IPS DF 6.9 (cell line): ENCODE measurements around the gene ALX4.

Experiments
- DNase-seq: peaks from one replicate; pipeline ENCODE4 v3.0.0-alpha.2; 2013; ENCODE audit warnings: low read depth, low spot score
- H3K27ac ChIP-seq: one replicate; pipeline ENCODE4 v1.5.1; 2013; ENCODE audit warnings: low read length, control low read depth
- H3K27me3 ChIP-seq: 2 replicates; pipeline ENCODE4 v1.6.1; 2013; ENCODE audit warnings: mild to moderate bottlenecking, low read length; ENCODE audit not compliant: control insufficient read depth, insufficient read depth
- H3K36me3 ChIP-seq: 2 replicates; pipeline ENCODE4 v1.6.1; 2013; ENCODE audit warnings: low read length; ENCODE audit not compliant: control insufficient read depth, insufficient read depth
- H3K4me1 ChIP-seq: 2 replicates; pipeline ENCODE4 v1.6.1; 2013; ENCODE audit warnings: low read length; ENCODE audit not compliant: control insufficient read depth, insufficient read depth
- H3K4me3 ChIP-seq: 2 replicates; pipeline ENCODE4 v1.5.1; 2013; ENCODE audit warnings: mild to moderate bottlenecking, low read length
- H3K9me3 ChIP-seq: 2 replicates; pipeline ENCODE4 v1.6.1; 2013; ENCODE audit warnings: low read length, inconsistent platforms; ENCODE audit not compliant: control insufficient read depth, insufficient read depth
- WGBS: extraction: QIAGEN DNeasy Blood & Tissue Kit; methylation state at CpG from one replicate; pipeline ENCODE4 v1.1.7; 2013; ENCODE audit warnings: mixed read lengths, missing lambda C conversion rate; ENCODE audit not compliant: insufficient read length, insufficient coverage; 5-methylcytosine and 5-hydroxymethylcytosine counted together

ALX4 gene

DNA sequence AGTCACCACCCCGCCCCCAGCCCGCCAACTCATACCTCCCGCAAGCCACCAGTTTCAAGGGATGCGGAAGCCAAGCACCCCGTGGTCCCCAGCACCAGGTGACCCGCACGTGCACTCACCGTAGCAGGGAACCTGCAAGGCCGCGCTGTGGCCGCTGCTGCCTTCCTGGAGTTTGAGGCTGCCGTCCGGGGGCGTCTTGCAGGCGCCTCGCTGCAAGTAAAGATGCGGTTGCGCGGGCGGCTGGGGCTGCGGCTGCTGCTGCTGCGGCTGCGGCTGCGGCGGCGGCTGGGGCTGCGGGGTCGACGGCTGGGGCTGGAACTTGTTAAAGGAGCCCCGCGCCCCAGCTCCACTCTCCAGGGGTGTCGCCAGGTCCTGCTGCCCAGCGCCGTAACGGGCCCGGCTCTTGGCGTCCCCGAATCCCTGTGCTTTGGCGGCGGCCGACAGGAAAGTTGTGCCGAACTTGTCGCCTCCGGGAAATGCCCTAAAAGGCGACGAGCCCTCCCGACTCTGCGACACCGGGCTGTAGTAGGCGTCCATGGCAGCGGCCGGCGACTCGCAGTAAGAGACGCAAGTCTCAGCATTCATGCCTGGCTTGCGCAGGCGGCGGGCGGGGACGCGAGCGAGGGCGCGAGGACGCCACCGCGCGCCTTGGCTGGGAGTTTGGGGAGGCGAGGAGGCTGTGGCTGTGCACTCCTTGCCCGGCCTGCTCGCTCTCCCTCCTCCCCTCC is at the start of gene ALX4:
Gene ALX4, minus strand, starts transcription at position 662 of the 728 bp plus-strand sequence. Its CDS starts 77 bp downstream, at position 585.
- no CpG with 5 or more reads among the region's 71 CpGs for WGBS
- Histone ChIP-seq H3K36me3 (no peaks in the 10 kb centered on the region), H3K27me3 (peaks cover 94% of the 10 kb centered on the region), H3K4me3 (peak within 1 kb of the TSS; percentile 11; the same call in 1 of the 2 replicates), H3K9me3 (no peaks in the 10 kb centered on the region), H3K4me1 (peaks cover 4% of the 10 kb centered on the region; the same call in 1 of the 2 replicates), H3K27ac (no peak within 1 kb of the TSS)
- no peak for DNase-seq

GRCh38 chr11:44359162-44359561 is 49.2 kb upstream of the ALX4 start:
- WGBS: no CpG with 5 or more reads among the region's 12 CpGs
- H3K4me3 ChIP-seq: no peak overlapping the region
- H3K9me3 ChIP-seq: no peaks in the 10 kb centered on the region
- no peaks in the 10 kb centered on the region for H3K36me3 ChIP-seq
- DNase-seq: no peak
- H3K27me3 ChIP-seq: no peaks in the 10 kb centered on the region
- no peak overlapping the region for H3K27ac ChIP-seq
- H3K4me1 ChIP-seq: no peaks in the 10 kb centered on the region

DNA sequence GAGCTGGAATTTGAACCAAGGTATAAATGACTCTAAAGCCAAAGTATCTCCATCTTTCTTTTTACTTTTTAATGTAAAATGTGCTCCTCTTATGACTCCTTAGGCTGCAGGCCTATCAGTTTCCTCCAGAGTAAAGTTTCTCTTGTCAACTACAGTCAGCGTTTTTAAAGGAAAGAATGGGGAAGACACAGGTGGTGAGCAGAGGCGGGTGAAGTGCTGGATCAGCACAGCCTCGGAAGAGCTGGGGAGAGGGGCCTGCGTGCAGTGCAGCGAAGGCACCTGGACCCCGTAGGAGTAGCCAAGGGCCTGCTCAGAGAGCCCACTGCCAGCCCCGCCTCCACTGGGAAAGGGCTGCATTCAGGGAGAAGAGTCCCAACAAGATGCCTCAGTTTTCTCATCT is 48.8 kb upstream of the ALX4 start:
- no peaks in the 10 kb centered on the region for H3K36me3 ChIP-seq
- no peak overlapping the region for H3K27ac ChIP-seq
- DNase-seq: no peak
- WGBS: no CpG with 5 or more reads among the region's 7 CpGs
- no peaks in the 10 kb centered on the region for H3K27me3 ChIP-seq
- no peaks in the 10 kb centered on the region for H3K9me3 ChIP-seq
- no peaks in the 10 kb centered on the region for H3K4me1 ChIP-seq
- no peak overlapping the region for H3K4me3 ChIP-seq

- Histone ChIP-seq H3K4me1 (no peaks in the 10 kb centered on the region), H3K4me3 (no peak overlapping the region), H3K9me3 (no peaks in the 10 kb centered on the region), H3K27me3 (no peaks in the 10 kb centered on the region), H3K36me3 (no peaks in the 10 kb centered on the region), H3K27ac (no peak overlapping the region)
- WGBS: no CpG with 5 or more reads among the region's 3 CpGs
- no peak for DNase-seq
Observed at GRCh38 chr11:44357711-44358110, 47.8 kb upstream of the ALX4 start.

DNA sequence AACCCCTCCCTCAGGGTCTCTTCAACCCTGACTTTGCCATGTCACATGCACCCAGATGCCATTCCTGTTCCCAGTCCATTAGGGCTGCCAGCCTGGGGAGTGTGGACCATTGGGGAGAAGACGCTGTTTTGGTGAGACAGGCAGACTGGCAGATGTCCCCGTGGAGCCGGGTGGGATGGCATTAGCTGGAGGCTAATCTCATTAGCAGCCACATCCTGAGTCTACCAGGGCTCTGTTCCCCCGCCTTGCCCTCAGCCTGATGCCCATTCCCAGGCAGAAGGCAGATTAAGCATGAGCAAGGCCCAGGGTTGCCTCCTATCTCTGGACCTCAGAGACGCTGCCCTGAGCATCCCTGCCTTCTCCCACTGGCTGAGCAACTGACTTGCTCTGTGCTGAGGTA is 46.4 kb upstream of the ALX4 start:
- no peaks in the 10 kb centered on the region for H3K9me3 ChIP-seq
- no peak overlapping the region for H3K4me3 ChIP-seq
- WGBS: no CpG with 5 or more reads among the region's 5 CpGs
- H3K27ac ChIP-seq: no peak overlapping the region
- no peaks in the 10 kb centered on the region for H3K4me1 ChIP-seq
- no peaks in the 10 kb centered on the region for H3K36me3 ChIP-seq
- no peak for DNase-seq
- no peaks in the 10 kb centered on the region for H3K27me3 ChIP-seq

- Histone ChIP-seq H3K36me3 (no peaks in the 10 kb centered on the region), H3K27ac (no peak overlapping the region), H3K4me3 (no peak overlapping the region), H3K27me3 (no peaks in the 10 kb centered on the region), H3K4me1 (no peaks in the 10 kb centered on the region; the same call in 1 of the 2 replicates), H3K9me3 (no peaks in the 10 kb centered on the region)
- DNase-seq: no peak
- WGBS: no CpG with 5 or more reads among the region's 7 CpGs
Observed at GRCh38 chr11:44351898-44352498, 42.1 kb upstream of the ALX4 start.

DNA sequence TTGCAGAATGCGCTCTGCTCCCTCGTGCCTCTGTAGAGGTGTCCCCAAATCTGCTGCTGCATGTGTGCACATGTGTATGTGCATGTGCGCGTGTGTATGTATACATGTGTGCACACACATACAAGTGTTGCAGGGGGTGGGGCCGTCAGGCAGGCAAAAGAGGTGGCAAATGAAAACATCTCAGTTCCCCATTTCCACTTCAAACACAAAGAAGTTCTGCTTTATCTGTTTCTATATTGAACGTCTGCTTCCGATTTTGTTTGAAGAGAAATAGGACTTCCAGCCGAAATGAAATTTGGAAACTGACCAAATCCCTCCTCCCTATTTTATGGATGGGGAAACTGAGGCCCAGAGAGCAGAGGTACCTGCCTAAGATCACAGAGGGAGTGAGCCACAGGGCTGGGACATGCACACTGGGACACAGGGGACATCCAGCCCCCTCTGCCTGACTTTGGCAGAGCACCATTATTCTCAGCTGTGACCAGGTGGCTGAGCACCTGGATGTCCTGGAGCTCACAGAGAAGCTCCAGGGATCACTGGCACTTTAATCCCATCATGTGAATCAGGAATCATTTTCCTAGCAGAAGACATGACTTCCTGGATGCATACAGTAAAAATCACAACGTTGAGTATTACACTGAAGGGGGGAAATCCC is 41.2 kb upstream of the ALX4 start:
- WGBS: no CpG with 5 or more reads among the region's 9 CpGs
- Histone ChIP-seq H3K36me3 (no peaks in the 10 kb centered on the region), H3K27ac (no peak overlapping the region), H3K4me1 (no peaks in the 10 kb centered on the region; the same call in 1 of the 2 replicates), H3K27me3 (no peaks in the 10 kb centered on the region), H3K4me3 (no peak overlapping the region), H3K9me3 (no peaks in the 10 kb centered on the region)
- DNase-seq: no peak

DNA sequence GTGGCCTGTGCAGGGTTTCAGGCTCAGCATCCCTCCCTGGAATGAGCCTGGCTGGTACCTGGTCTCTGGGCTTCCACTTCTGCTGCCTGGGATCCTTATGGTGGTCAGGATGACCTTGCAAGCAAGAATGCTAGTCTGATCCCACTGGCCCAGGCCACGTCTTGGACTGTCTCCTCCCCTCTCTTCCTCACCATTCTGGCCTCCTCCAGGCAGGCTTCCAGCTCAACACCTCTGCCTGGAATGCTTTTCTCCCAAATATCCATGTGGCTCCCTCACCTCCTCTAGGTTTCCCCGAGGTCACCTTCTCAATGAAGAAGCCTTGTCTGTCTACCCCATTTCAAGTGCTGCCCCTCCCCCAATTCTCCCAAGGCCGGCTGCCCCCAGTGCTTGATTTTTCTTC is 39.4 kb upstream of the ALX4 start:
- no peaks in the 10 kb centered on the region; the same call in 1 of the 2 replicates for H3K4me1 ChIP-seq
- H3K4me3 ChIP-seq: no peak overlapping the region
- WGBS: no CpG with 5 or more reads among the region's 3 CpGs
- no peaks in the 10 kb centered on the region for H3K27me3 ChIP-seq
- no peaks in the 10 kb centered on the region for H3K36me3 ChIP-seq
- H3K27ac ChIP-seq: no peak overlapping the region
- DNase-seq: no peak
- no peaks in the 10 kb centered on the region for H3K9me3 ChIP-seq

DNA sequence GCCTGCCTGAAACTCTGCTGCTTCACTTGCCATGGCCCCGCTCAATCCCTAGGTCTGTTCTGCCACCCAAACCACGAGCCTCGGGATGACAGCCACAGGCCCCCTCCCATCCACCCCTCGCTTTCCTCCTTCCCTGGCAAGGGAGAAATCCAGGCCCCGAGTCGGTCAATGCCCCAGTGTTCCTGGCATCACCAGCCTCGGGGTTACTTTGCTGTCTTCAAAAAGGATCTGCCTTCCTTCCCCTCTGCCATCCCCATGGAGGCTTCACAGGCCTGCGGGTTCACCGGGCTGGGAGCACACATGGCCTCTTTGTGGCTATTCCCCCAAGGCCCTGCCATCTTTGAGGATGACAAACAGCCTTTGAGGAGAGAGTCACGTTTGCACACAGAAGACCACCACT is 38.8 kb upstream of the ALX4 start:
- Histone ChIP-seq H3K36me3 (no peaks in the 10 kb centered on the region), H3K4me3 (no peak overlapping the region), H3K9me3 (no peaks in the 10 kb centered on the region), H3K4me1 (no peaks in the 10 kb centered on the region; the same call in 1 of the 2 replicates), H3K27ac (no peak overlapping the region), H3K27me3 (no peaks in the 10 kb centered on the region)
- WGBS: no CpG with 5 or more reads among the region's 10 CpGs
- DNase-seq: no peak

GRCh38 chr11:44348114-44348513 is 38.2 kb upstream of the ALX4 start:
- WGBS: no CpG with 5 or more reads among the region's 2 CpGs

More at GRCh38 chr11:44348114-44348513, 38.2 kb upstream of the ALX4 start:
- DNase-seq: no peak
- H3K27me3 ChIP-seq: no peaks in the 10 kb centered on the region
- no peak overlapping the region for H3K4me3 ChIP-seq
- H3K4me1 ChIP-seq: no peaks in the 10 kb centered on the region; the same call in 1 of the 2 replicates
- H3K9me3 ChIP-seq: no peaks in the 10 kb centered on the region
- H3K36me3 ChIP-seq: no peaks in the 10 kb centered on the region
- H3K27ac ChIP-seq: no peak overlapping the region
